ENCODE data around the gene PAIP1.
"Not testable (repeated sequence)": the region's sequence is repeated elsewhere in the genome, so short reads cannot be mapped to it uniquely, and the experiment has no call there.

The PAIP1 gene

DNA sequence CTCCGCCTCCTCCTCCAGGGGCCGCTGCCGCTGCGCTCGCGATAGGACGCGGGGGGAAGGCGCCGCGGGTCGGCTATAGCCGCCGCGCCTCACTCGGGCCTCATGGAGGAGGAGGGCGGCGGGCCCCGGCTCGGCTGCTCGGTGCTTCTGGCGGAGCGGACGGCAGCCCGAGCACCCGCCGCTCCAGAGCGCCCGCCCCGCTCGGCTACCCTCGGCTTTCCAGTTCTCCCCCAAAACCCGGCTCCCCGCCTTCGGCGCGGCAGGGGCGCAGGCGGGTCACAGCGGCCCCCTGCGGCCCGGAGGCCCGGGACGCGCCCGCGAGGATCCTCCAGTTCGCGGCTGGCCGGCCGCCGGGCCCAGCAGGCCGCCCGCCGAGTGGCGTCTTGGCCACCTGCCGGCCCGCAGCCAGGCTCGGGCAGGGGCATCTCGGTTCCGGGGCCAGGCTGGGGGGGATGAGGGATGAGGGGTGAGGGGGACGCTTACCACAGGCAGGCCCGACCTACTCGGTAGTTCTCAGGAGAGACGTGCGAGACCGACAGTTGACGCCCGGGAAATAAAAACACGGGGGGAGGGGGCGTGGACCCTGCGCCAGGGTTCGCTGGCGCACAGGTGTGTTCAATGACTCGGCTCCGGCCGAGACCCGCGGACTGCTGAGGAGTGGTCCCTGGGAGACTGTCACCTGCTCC lies at the start of gene PAIP1:
Gene PAIP1 (minus strand): TSS at position 221 of the 686 bp plus-strand sequence. CDS start 231 bp downstream, outside the sequence.
- DNase-seq (ENCODE audit: low read depth, low spot score): peak; percentile 47

DNA sequence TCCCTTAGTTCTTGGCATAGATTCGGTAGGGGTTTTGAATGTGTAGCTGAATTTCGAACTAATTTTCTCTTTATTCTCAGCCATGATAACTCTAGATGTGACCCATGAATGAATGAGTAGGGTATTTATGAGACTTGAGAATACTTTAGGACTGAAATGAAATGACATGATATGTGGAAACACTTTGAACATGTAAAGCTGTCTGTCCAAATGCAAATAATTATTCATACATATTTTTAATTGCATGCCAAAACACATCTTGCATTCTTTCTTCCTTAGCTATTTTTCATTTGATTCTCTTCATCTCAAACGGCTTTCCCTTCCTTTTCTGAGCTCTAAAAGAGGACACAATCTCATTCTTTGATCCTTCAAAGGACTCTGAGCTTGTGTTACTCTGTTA lies 49.5 kb upstream of the PAIP1 start:
- no peak for DNase-seq (ENCODE audit: low read depth, low spot score)

GRCh38 chr5:43604699-43605098 lies 47.8 kb upstream of the PAIP1 start:
- DNase-seq (ENCODE audit: low read depth, low spot score): no peak

DNA sequence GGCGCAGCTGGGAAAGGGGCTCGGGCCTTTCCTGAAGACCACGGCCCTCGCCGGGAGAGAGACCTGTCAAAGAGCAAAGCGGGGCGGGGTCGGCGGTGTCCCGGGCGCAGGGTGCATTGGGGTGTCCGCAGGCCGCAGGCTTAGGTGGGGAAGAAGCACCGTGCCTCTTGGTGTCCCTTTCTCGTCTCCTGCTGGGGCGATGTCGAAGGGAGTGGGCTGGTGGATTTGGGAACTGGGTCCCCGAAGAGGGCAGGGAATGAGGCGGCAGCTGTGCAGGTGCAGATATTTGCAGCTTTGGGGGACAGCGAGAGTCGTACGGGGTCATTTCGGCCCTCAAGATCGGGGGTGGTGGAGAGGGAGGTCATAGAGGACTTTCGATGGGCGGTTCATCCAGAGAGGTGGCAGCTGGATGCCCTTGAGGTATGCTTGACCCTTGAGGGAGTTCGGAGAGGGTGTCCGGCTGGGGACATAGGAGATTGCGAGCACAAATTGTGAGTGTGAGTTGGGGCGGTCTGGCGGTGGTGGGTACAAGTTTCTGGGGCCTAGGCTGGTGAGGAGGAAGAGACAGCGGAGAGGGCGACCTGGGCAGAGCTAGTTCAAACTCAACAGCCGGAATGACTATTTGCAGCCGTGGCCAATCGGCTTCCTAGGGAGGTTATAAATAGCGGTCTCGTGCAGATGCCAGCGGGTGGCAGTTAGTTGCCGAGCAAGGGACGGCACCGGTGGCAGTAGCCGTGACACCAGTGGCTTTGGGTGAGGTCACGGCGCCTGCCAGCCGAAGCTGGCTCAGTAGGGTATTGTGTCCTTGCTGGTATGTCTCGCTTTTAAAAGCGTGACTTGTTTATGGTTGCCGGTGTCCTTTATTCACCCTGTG lies 46.7 kb upstream of the PAIP1 start:
- no peak for DNase-seq (ENCODE audit: low read depth, low spot score)

DNA sequence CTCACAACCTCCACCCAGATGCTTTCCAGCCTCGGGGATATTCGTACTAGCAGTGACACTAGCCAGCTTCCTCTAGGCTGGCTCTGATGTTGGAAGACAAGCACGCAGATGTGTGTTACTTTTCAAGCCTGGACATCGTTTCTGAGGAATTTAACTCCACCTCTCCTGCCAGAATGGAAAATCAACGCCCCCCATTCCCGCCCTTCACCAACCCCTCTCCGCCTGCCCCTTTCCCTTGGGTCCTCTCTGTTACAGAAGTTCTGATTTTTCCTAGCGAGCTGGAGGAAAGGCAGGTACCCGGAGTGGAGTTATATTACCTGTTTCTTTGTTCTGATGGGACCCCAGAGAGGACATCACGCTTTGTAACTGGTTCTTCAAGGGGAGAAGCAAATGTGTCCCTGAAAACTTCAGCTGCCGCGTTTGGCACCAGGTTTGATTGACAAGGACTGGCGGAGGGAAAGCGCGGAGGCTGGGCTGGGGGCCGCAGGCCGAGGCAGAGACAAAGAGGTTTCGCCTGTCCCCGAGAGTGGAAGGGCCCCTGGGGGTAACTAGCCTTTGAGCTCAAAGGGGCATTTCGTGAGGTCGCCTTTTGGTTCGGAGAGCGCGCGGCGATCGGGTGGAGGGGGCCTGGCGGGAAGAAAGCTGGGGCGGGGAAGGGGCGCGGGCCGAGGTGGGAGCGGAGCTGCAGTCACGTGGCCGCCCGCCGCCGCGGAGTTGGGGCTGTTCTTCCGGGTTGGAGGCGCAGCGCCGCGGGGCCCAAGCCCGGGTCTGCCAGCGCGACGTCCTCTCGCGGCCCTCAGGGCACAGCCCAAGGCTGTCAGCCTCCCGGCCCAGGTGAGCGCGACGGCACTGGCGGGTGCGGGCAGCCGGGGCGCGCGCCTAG lies 45.8 kb upstream of the PAIP1 start, which contains the start of gene NNT:
Gene NNT (plus strand): TSS at position 720 of the 883 bp plus-strand sequence. CDS start 6,016 bp downstream, outside the sequence.
- DNase-seq (ENCODE audit: low read depth, low spot score): no peak

DNA sequence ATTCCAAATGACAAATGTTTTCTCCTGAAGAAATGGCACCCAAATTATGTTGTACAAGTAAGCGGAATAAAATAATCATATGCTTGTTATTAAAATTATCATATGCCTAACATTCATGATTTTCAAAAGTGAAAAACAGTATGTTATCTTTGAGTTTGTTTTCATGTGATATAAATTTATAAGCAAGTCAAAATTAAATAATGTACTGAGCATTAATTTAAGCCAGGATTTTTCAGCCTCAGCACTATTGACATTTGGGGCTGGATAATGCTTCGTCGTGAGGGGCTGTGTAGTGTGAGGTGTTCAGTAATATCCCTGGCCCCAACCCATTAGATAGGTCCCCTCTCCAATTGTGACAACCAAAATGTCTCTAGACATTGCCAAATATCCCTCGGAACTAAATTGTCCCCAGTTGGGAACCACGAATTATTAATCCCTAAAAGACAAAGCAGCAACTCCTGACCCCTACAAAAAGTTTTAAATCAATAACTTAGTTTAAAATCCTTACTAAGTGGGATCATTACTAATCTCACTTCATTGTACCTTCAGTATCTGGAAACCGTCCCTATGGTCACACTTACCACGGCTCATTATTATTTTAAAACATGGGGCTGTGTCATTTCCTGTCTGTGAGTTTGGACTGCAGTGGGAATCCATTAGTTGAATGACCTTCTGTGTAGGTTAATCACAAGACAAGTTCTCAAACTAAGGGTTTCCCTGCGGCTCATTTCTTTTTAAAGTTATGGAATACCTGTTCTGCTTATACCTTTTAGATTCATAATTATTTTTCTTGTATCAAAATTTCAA lies 44.8 kb upstream of the PAIP1 start:
- no peak for DNase-seq (ENCODE audit: low read depth, low spot score)

GRCh38 chr5:43598927-43599326 lies 42.0 kb upstream of the PAIP1 start:
- not testable (repeated sequence) for DNase-seq (ENCODE audit: low read depth, low spot score)

- no peak for DNase-seq (ENCODE audit: low read depth, low spot score)
Measured at GRCh38 chr5:43592363-43592762, 35.5 kb upstream of the PAIP1 start.

DNA sequence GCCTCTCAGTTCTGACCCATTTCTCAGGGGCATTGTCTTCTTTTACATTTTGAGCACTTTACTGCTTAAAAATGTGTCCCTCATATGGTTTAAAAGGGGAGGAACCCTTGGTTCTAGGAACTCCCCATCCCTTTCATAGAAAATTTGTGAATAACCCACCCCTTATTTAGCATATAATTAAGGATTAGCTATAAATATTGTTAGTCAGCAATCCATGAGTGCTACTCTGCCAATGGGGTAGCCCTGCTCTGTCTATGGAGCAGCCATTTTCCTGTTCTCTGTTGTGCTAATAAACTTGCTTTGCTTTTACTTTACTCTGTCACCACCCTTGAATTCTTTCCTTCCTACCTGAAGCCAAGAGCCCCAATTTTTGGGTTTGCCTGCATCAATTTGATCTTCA lies 33.8 kb upstream of the PAIP1 start:
- DNase-seq (ENCODE audit: low read depth, low spot score): no peak

DNA sequence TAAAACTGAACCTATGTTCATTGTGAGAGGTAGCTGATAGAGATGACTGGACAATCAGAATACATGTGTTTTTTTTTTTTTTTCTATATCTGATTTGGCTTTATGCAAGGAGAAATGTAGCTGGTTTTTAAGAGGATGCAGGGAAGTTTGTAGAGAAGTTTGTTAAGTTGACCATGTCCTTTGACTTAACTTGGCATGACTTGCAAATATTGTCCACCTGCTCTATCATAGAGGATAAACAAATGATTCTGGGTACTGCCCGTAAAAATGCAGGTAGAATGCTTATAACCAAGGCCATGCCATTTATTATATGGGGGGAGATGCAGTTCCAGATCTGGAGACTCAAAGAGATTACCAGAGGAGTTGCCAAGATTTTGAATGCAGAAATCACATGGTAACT lies 32.4 kb upstream of the PAIP1 start:
- no peak for DNase-seq (ENCODE audit: low read depth, low spot score)

DNA sequence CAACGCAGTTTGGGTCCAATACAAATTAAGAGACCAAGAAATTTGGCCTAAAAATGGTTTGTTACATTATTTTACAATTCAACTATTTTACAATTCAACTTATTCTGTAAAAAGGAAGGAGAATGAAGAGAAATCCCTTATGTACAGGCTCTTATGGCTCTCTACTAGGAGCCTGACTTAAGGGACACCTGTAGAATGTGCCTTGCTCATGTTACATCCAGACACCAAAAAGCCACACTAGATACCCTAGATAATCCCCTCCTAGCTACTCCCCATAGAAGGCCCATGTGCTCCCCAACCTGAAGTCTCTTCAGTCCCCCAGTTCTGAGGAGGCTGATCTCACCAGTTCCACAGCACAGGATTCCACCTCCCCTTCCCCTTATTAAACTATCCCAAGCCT lies 32.0 kb upstream of the PAIP1 start:
- DNase-seq (ENCODE audit: low read depth, low spot score): no peak

GRCh38 chr5:43584166-43584699 lies 27.4 kb upstream of the PAIP1 start:
- DNase-seq (ENCODE audit: low read depth, low spot score): no peak

- DNase-seq (ENCODE audit: low read depth, low spot score): no peak
Measured at GRCh38 chr5:43583724-43584123, 26.8 kb upstream of the PAIP1 start.

- DNase-seq (ENCODE audit: low read depth, low spot score): no peak
Measured at GRCh38 chr5:43582082-43583005, 25.5 kb upstream of the PAIP1 start.

DNA sequence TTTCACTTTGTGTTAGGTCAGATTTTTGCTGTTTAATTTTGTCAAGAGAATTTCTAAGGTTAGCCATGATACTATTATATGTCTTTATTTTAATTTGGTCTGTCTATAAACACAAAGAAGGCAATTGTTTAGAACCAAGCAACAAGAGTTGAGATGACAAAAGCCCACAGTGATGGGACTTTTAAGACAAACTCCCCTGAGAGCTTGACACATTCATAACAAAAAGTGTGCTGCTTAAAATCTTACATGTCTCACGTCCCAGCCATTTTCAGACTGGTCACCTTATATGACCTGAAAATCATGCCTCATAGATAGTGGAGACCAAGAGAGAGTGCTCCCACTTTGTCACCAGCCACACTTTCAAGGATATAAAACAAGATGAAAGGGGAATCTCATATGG lies 24.5 kb upstream of the PAIP1 start:
- DNase-seq (ENCODE audit: low read depth, low spot score): no peak

GRCh38 chr5:43580402-43581210 lies 23.7 kb upstream of the PAIP1 start:
- not testable (repeated sequence) for DNase-seq (ENCODE audit: low read depth, low spot score)

GRCh38 chr5:43573058-43573457 lies 16.2 kb upstream of the PAIP1 start:
- no peak for DNase-seq (ENCODE audit: low read depth, low spot score)

GRCh38 chr5:43572357-43572756 lies 15.5 kb upstream of the PAIP1 start:
- DNase-seq (ENCODE audit: low read depth, low spot score): no peak

DNA sequence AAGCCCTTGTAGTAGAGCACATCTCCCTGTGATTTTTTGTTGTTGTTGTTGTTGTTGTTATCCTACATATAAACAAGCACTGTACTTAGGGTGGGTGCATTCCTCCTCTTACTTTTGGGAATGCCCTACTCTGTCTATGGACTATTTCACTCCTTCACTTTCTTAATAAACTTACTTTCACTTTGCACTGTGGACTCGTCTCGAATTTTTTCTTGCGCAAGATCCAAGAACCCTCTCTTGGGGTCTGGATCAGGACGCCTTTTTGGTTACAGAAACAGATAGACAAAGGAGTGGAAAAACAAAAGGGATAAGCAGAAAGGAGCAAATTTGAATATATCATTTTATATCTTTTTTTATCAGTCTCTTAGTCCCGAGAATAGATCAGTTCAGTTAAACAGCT lies 14.4 kb upstream of the PAIP1 start:
- DNase-seq (ENCODE audit: low read depth, low spot score): no peak

Measured in smooth muscle cell of the brain vasculature (primary cell).